HG03095 (cell line): ENCODE measurements around the gene SRPRA.

ENCODE experiments used
- ATAC-seq: cut with Tn5 transposase; IDR thresholded peaks from one replicate; pipeline ENCODE4 v1.9.1; 2021; ENCODE audit warnings: moderate library complexity; ENCODE audit not compliant: unreplicated experiment

Gene SRPRA

GRCh38 chr11:126231725-126232459 lies 36.8 kb downstream of the SRPRA start:
- no peak for ATAC-seq

DNA sequence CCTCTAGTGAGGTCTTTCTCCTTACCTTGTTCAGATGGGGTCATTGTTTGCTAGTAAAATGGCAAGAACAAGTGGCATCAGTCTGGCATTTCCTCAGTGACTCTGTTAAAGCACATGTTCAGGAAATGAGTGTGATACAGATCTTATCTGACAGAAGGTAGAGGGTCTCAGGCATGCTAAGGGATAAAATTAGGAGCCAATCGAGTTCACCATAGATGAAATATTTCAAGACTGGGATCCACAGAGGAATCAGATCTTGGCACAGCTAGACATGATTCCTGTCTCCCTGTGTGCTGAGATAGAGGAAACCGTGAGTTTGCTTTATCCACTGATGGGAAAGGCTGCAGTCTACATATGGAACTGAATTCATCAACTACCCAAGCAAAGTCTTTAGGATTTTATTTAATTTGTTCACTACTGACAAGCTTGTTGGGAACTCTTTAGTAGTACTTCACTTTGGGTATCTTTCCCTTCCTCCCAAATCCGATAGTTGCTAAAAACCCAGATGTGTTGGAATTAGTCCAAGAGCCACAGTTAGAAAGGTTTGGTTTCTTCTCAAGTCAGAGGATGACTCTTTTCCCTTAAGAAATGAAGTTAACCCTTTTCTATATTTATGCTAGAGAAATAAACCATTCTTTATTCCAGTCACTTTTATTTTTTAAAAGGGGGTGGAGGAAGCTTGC lies 38.7 kb downstream of the SRPRA start:
- ATAC-seq = no peak

GRCh38 chr11:126226334-126227084 lies 42.2 kb downstream of the SRPRA start:
- ATAC-seq = no peak

- no peak for ATAC-seq
Observed at GRCh38 chr11:126225295-126225665, 43.4 kb downstream of the SRPRA start.

DNA sequence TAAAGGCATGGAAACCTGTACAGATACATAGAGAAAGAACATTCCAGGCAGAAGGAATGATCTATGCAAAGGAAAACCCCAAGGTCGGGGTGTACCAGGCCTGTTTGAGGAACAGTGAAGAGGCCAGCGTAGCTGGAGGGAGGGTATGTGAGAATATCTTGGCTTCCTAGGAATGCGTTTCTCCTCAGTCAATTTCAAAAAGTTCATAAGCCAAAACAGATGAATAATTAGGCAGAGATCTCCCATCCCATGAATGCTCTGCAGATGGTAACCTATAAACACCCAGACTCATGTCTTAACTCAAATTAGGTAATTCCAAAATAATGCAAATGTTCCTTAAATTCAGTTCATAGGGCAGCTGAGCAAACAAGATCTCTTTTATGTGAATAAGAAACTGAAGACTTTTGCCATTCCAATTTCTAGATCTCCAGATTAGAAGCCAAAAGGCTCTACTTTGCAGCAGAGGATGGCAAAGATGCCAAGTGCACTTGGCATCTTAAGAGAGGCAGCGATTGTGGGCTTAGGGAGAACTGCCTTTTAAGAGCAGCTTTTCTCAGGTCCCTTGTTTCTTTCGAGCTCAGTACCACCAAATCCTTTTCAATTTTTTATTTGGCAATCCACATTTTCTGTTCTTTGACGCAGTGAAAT lies 43.9 kb downstream of the SRPRA start:
- ATAC-seq = no peak

DNA sequence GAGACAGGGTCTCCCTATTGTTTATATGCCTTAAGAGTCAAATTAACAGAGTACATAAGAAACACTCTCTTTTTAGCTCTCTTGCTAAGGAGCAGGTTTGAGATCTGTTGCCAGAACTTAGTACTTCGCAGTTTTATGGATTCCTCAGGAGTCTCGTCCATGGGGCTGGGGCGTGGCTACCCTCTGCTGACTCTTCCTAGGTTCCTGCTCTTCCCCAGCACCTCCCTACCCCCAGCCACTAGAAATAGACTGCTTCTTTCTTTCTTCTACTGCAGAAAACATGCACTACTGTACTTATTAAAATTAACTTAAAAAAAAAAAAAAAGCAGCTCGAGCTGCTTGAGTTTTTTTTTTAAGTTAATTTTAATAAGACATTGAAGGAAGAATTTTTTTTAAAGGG lies 49.1 kb downstream of the SRPRA start:
- no peak for ATAC-seq

DNA sequence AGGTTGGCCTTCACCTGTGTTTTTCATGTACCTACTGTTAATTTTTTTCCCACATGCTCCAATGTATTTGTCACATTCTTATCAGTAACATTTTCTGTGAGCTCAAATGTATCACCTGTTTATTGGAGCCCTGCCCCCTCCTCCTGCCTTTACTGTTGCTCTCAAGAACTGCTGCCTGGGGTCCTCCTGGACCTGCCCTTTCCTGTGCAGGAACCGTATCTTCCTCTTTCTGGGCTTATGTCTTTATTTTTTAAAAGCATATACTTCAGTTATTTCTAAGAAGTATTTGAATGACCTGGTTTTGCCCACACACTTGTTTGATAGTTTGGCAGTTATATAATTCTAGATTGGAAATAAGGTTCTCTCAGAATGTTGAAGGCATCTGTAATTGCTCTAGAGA lies 51.2 kb downstream of the SRPRA start:
- no peak for ATAC-seq

GRCh38 chr11:126216526-126217305 lies 52.0 kb downstream of the SRPRA start:
- ATAC-seq = no peak

- no peak for ATAC-seq
Observed at GRCh38 chr11:126214841-126215240, 53.9 kb downstream of the SRPRA start.

GRCh38 chr11:126214441-126214840 lies 54.3 kb downstream of the SRPRA start:
- no peak for ATAC-seq
